Endothelial cell (in vitro differentiated cells): ENCODE measurements around the gene ADORA2B. TPM values are rescaled to one million over a fixed set of nuclear protein-coding genes. Genes with fewer than 3 reads are reported as not detected.

Source experiments
- DNase-seq: peaks from one replicate; pipeline ENCODE4 v3.0.0; 2021; ENCODE audit warnings: low spot score
- H3K27ac Mint-ChIP-seq: one replicate; pipeline ENCODE4 v1.8.0; 2021; ENCODE audit warnings: mixed read lengths, inconsistent platforms; ENCODE audit not compliant: unreplicated experiment
- H3K27me3 Mint-ChIP-seq: one replicate; pipeline ENCODE4 v1.8.0; 2021; ENCODE audit warnings: mild to moderate bottlenecking, moderate library complexity, mixed read lengths, inconsistent platforms; ENCODE audit not compliant: unreplicated experiment
- H3K36me3 Mint-ChIP-seq: one replicate; pipeline ENCODE4 v1.8.0; 2021; ENCODE audit warnings: mild to moderate bottlenecking, low read depth, mixed read lengths, inconsistent platforms; ENCODE audit not compliant: unreplicated experiment
- H3K4me1 Mint-ChIP-seq: one replicate; pipeline ENCODE4 v1.8.0; 2021; ENCODE audit warnings: mild to moderate bottlenecking, mixed read lengths, inconsistent platforms; ENCODE audit not compliant: unreplicated experiment
- H3K4me3 Mint-ChIP-seq: one replicate; pipeline ENCODE4 v1.8.0; 2021; ENCODE audit warnings: mild to moderate bottlenecking, mixed read lengths, inconsistent platforms; ENCODE audit not compliant: unreplicated experiment
- H3K9me3 Mint-ChIP-seq: one replicate; pipeline ENCODE4 v1.8.0; 2021; ENCODE audit warnings: mixed read lengths, inconsistent platforms; ENCODE audit not compliant: unreplicated experiment
- CTCF ChIP-seq: fragments of 200-600 bp; sonication (generic); IDR thresholded peaks from one replicate; pipeline ENCODE4 v1.5.0; 2021; ENCODE audit warnings: antibody characterized with exemption; ENCODE audit not compliant: unreplicated experiment
- total RNA-seq: library from RNA; stranded (reverse); fragmentation: NEBNext Ultra II Directional; extraction: Animal tissue kit (Norgen Biotek cat#: 25700); gene quantifications from one replicate; pipeline ENCODE4 v1.2.1, GENCODE V29; 2021; ENCODE audit not compliant: unreplicated experiment

The ADORA2B gene
- total RNA-seq, 1 donor from 2014 or later, result 5.2 TPM

GRCh38 chr17:15966879-15967248 lies 21.9 kb downstream of the ADORA2B start:
- Mint-ChIP-seq H3K9me3 (no peaks in the 10 kb centered on the region), H3K27ac (peak overlapping the region; percentile 94), H3K4me1 (peaks cover 28% of the 10 kb centered on the region), H3K4me3 (peak overlapping the region; percentile 33), H3K27me3 (peaks cover 6% of the 10 kb centered on the region), H3K36me3 (no peaks in the 10 kb centered on the region)
- no peak for DNase-seq
- TF ChIP-seq CTCF, result no peak

- no peak for DNase-seq
- Mint-ChIP-seq H3K4me1 (peaks cover 28% of the 10 kb centered on the region), H3K27me3 (peaks cover 6% of the 10 kb centered on the region), H3K27ac (peak overlapping the region; percentile 38), H3K9me3 (no peaks in the 10 kb centered on the region), H3K4me3 (no peak overlapping the region), H3K36me3 (no peaks in the 10 kb centered on the region)
- TF ChIP-seq CTCF, result no peak
Measured at GRCh38 chr17:15967706-15968399, 22.9 kb downstream of the ADORA2B start.

- Mint-ChIP-seq H3K36me3 (no peaks in the 10 kb centered on the region), H3K4me1 (peaks cover 28% of the 10 kb centered on the region), H3K27ac (no peak overlapping the region), H3K9me3 (no peaks in the 10 kb centered on the region), H3K4me3 (no peak overlapping the region), H3K27me3 (peaks cover 8% of the 10 kb centered on the region)
- no peak for TF ChIP-seq CTCF
- no peak for DNase-seq
Measured at GRCh38 chr17:15969463-15969862, 24.5 kb downstream of the ADORA2B start.

- DNase-seq, result no peak
- Mint-ChIP-seq H3K36me3 (no peaks in the 10 kb centered on the region), H3K4me1 (peaks cover 24% of the 10 kb centered on the region), H3K4me3 (no peak overlapping the region), H3K27ac (no peak overlapping the region), H3K27me3 (peaks cover 8% of the 10 kb centered on the region), H3K9me3 (no peaks in the 10 kb centered on the region)
- TF ChIP-seq CTCF, result no peak
Measured at GRCh38 chr17:15970500-15970899, 25.6 kb downstream of the ADORA2B start.

- H3K4me3 Mint-ChIP-seq, result no peak overlapping the region
- H3K27me3 Mint-ChIP-seq, result peaks cover 8% of the 10 kb centered on the region
- peaks cover 18% of the 10 kb centered on the region for H3K4me1 Mint-ChIP-seq
- DNase-seq, result no peak
- no peak overlapping the region for H3K27ac Mint-ChIP-seq
- TF ChIP-seq CTCF, result no peak
- no peaks in the 10 kb centered on the region for H3K9me3 Mint-ChIP-seq
- H3K36me3 Mint-ChIP-seq, result no peaks in the 10 kb centered on the region
Measured at GRCh38 chr17:15971098-15971678, 26.3 kb downstream of the ADORA2B start.
